GOT3 (cell line): ENCODE measurements around the gene SLC16A10.
"Not testable (repeated sequence)": the region's sequence is repeated elsewhere in the genome, so short reads cannot be mapped to it uniquely, and the experiment has no call there.

Source experiments
- DNase-seq: peaks from one replicate; lab custom pipeline; 2025; ENCODE audit warnings: mixed read lengths; lab: John Stamatoyannopoulos, UW

Gene SLC16A10

GRCh38 chr6:111087106-111087835 lies at the start of gene SLC16A10:
Gene SLC16A10, plus strand, starts transcription at chr6:111087503. Its CDS starts 250 bp downstream, at chr6:111087753.
- DNase-seq: no peak

GRCh38 chr6:111038534-111039252 lies 48.6 kb upstream of the SLC16A10 start:
- DNase-seq: no peak

- no peak for DNase-seq
Measured at GRCh38 chr6:111041917-111042316, 45.4 kb upstream of the SLC16A10 start.

- no peak for DNase-seq
Measured at GRCh38 chr6:111047244-111047643, 40.1 kb upstream of the SLC16A10 start.

GRCh38 chr6:111050261-111051023 lies 36.9 kb upstream of the SLC16A10 start:
- no peak for DNase-seq

- DNase-seq: no peak
Measured at GRCh38 chr6:111052171-111052570, 35.1 kb upstream of the SLC16A10 start.

- DNase-seq: no peak
Measured at GRCh38 chr6:111057074-111057752, 30.1 kb upstream of the SLC16A10 start.

GRCh38 chr6:111061508-111061907 lies 25.8 kb upstream of the SLC16A10 start:
- DNase-seq: no peak

GRCh38 chr6:111061985-111062384 lies 25.3 kb upstream of the SLC16A10 start:
- not testable (repeated sequence) for DNase-seq

GRCh38 chr6:111062860-111063259 lies 24.4 kb upstream of the SLC16A10 start:
- not testable (repeated sequence) for DNase-seq

GRCh38 chr6:111068109-111068865 lies 19.0 kb upstream of the SLC16A10 start:
- DNase-seq: no peak

GRCh38 chr6:111068866-111069234 lies 18.5 kb upstream of the SLC16A10 start:
- DNase-seq: no peak

- no peak for DNase-seq
Measured at GRCh38 chr6:111069382-111070104, 17.8 kb upstream of the SLC16A10 start.

- DNase-seq: no peak
Measured at GRCh38 chr6:111070105-111071005, 16.9 kb upstream of the SLC16A10 start.

GRCh38 chr6:111072801-111073360 lies 14.4 kb upstream of the SLC16A10 start:
- DNase-seq: no peak

GRCh38 chr6:111074311-111074710 lies 13.0 kb upstream of the SLC16A10 start:
- no peak for DNase-seq

- DNase-seq: no peak
Measured at GRCh38 chr6:111076024-111076695, 11.1 kb upstream of the SLC16A10 start.

GRCh38 chr6:111080698-111081097 lies 6.6 kb upstream of the SLC16A10 start:
- no peak for DNase-seq

GRCh38 chr6:111086685-111087084 lies 618 bp upstream of the SLC16A10 start:
- no peak for DNase-seq
